CD14-positive monocyte (primary cell): ENCODE measurements around the gene GARIN1A. TPM values are rescaled to one million over a fixed set of nuclear protein-coding genes. Genes with fewer than 3 reads are reported as not detected.

Experiments used
- DNase-seq, 3 donors: peaks; one replicate each; pipeline ENCODE4 v3.0.0-alpha.2; 2011 to 2022
- H2AFZ ChIP-seq: 2 replicates; pipeline ENCODE4 v1.6.0; 2012; ENCODE audit warnings: mild to moderate bottlenecking, low read depth, low read length, inconsistent platforms; ENCODE audit not compliant: insufficient read depth, poor library complexity, severe bottlenecking
- H3K27ac ChIP-seq, 2 donors: 1 replicate in 1 of 2; 2 replicates in 1 of 2; pipeline ENCODE4 v1.5.1; 2012 to 2013; ENCODE audit warnings: low read length in 2 of 2, control low read depth in 1 of 2, inconsistent platforms in 1 of 2, low read depth in 1 of 2, mild to moderate bottlenecking in 1 of 2
- H3K27me3 ChIP-seq, 2 donors: one replicate each; pipeline versions ENCODE4 v1.6.0 to v1.6.1; 2011 to 2013; ENCODE audit warnings: low read length in 2 of 2; ENCODE audit not compliant: control insufficient read depth in 2 of 2, insufficient read depth in 2 of 2
- H3K36me3 ChIP-seq, 2 donors: replicated peaks in 1 of 2; 1 replicate in 1 of 2; 2 replicates in 1 of 2; pipeline versions ENCODE4 v1.5.1 to v1.6.1; 2012 to 2013; ENCODE audit warnings: low read length in 2 of 2, control low read depth in 1 of 2, inconsistent platforms in 1 of 2, mild to moderate bottlenecking in 1 of 2; ENCODE audit not compliant: insufficient read depth in 2 of 2, control insufficient read depth in 1 of 2
- H3K4me1 ChIP-seq, 2 donors: 1 replicate in 1 of 2; 2 replicates in 1 of 2; pipeline versions ENCODE4 v1.5.1 to v1.6.1; 2012 to 2013; ENCODE audit warnings: low read length in 2 of 2, control low read depth in 1 of 2, inconsistent platforms in 1 of 2, mild to moderate bottlenecking in 1 of 2, moderate library complexity in 1 of 2; ENCODE audit not compliant: insufficient read depth in 2 of 2, control insufficient read depth in 1 of 2
- H3K4me2 ChIP-seq: replicated peaks from 2 replicates; pipeline ENCODE3; 2012; ENCODE audit warnings: low read length, moderate library complexity, mild to moderate bottlenecking; ENCODE audit not compliant: poor library complexity, severe bottlenecking; ENCODE audit errors: extremely low read depth
- H3K4me3 ChIP-seq, 3 experiments: fragments of 200-600 bp in 1 of 3; sonication (generic) in 1 of 3; replicated peaks in 1 of 3; 1 replicate in 2 of 3; 2 replicates in 1 of 3; pipeline ENCODE4 v1.5.1; 2011 to 2013; ENCODE audit warnings: low read length in 3 of 3, mild to moderate bottlenecking in 3 of 3, control low read depth in 2 of 3, low read depth in 2 of 3, inconsistent platforms in 1 of 3, moderate library complexity in 1 of 3
- H3K79me2 ChIP-seq: 2 replicates; pipeline ENCODE4 v1.6.0; 2012; ENCODE audit warnings: mild to moderate bottlenecking, control low read depth, inconsistent platforms, low read length, moderate library complexity; ENCODE audit not compliant: insufficient read depth
- H3K9ac ChIP-seq: 2 replicates; pipeline ENCODE4 v1.6.0; 2017; ENCODE audit warnings: low read length, mild to moderate bottlenecking; ENCODE audit not compliant: insufficient read depth, poor library complexity, severe bottlenecking
- H3K9me3 ChIP-seq, 2 donors: replicated peaks in 1 of 2; 1 replicate in 1 of 2; 2 replicates in 1 of 2; pipeline versions ENCODE4 v1.5.1 to v1.6.1; 2012 to 2013; ENCODE audit warnings: low read length in 2 of 2, control low read depth in 1 of 2; ENCODE audit not compliant: control insufficient read depth in 1 of 2, insufficient read depth in 1 of 2
- H4K20me1 ChIP-seq: 2 replicates; pipeline ENCODE4 v1.6.0; 2012; ENCODE audit warnings: mild to moderate bottlenecking, low read length, control low read depth, moderate library complexity; ENCODE audit not compliant: insufficient read depth
- H3K27ac Mint-ChIP-seq, 7 donors: one replicate each; pipeline ENCODE4 v1.8.0; 2020; ENCODE audit warnings: mild to moderate bottlenecking in 7 of 7, mixed read lengths in 7 of 7, moderate library complexity in 6 of 7, inconsistent platforms in 2 of 7
- H3K27me3 Mint-ChIP-seq, 3 donors: one replicate each; pipeline ENCODE4 v1.8.0; 2021 to 2022; ENCODE audit warnings: low read depth in 3 of 3, mild to moderate bottlenecking in 3 of 3, mixed read lengths in 3 of 3, moderate library complexity in 3 of 3, inconsistent platforms in 1 of 3
- H3K36me3 Mint-ChIP-seq, 2 donors: one replicate each; pipeline ENCODE4 v1.8.0; 2020; ENCODE audit warnings: mixed read lengths in 2 of 2, inconsistent platforms in 1 of 2, mild to moderate bottlenecking in 1 of 2
- H3K4me1 Mint-ChIP-seq: one replicate; pipeline ENCODE4 v1.8.0; 2020; ENCODE audit warnings: mild to moderate bottlenecking, mixed read lengths
- H3K4me3 Mint-ChIP-seq, 2 donors: one replicate each; pipeline ENCODE4 v1.8.0; 2020; ENCODE audit warnings: mild to moderate bottlenecking in 2 of 2, mixed read lengths in 2 of 2, moderate library complexity in 1 of 2
- H3K9me3 Mint-ChIP-seq, 7 donors: one replicate each; pipeline ENCODE4 v1.8.0; 2020 to 2022; ENCODE audit warnings: mixed read lengths in 7 of 7, mild to moderate bottlenecking in 6 of 7, moderate library complexity in 6 of 7, inconsistent platforms in 2 of 7
- CTCF ChIP-seq: fragments of 200-600 bp; IDR thresholded peaks from one replicate; pipeline ENCODE4 v1.8.0; 2022; ENCODE audit warnings: antibody characterized with exemption, mild to moderate bottlenecking
- WGBS: methylation state at CpG from one replicate; pipeline ENCODE4 v1.1.5; 2013; ENCODE audit warnings: missing lambda C conversion rate; ENCODE audit not compliant: insufficient coverage; 5-methylcytosine and 5-hydroxymethylcytosine counted together
- intact Hi-C, 2 donors: fragments of 100-400 bp; cut with micrococcal nuclease; formaldehyde crosslinking; loops; one replicate each; pipeline versions ENCODE4 v1.15.0 to v1.15.1; 2023
- polyA plus RNA-seq, 3 donors: library from polyadenylated mRNA; depleted of rRNA in 1 of 3; unstranded in 2 of 3; stranded (reverse) in 1 of 3; fragments of 300-500 nt in 2 of 3; fragments of >200 nt in 1 of 3; fragmentation: Illumina TruSeq in 2 of 3; gene quantifications; 1 replicate in 2 of 3; 2 replicates in 1 of 3; pipeline ENCODE4 v1.2.3, GENCODE V29; 2012 to 2021

GARIN1A gene
- polyA plus RNA-seq, 3 donors, result 0.02 to 1.8 TPM; not detected in 1

DNA sequence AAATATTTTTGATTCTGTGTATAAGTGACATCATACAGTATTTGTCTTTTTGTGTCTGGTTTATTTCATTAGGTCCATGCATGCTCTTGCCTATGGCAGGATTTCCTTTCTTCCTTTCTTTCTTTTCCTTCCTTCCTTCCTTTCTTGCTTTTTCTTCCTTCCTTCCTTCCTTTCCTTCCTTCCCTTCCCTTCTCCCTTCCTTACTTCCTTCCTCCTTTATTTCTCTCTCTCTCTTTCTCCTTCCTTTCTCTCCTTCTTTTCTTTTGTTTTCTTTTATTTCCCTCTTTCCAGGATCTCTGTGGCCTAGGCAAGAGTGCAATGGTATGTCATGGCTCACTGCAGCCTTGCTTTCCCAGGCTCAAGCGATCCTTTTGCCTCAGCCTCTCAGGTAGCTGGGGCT lies 35.7 kb downstream of the GARIN1A start:
- Histone ChIP-seq H3K4me1 (peaks cover 11 to 25% of the 10 kb centered on the region in 2 donors), H3K79me2 (no peaks in the 10 kb centered on the region), H3K4me3 (no peak overlapping the region), H3K9me3 (peaks cover 0 to under 1% of the 10 kb centered on the region in 2 donors), H3K4me2 (no peak overlapping the region), H3K27ac (no peak overlapping the region), H3K36me3 (no peaks in the 10 kb centered on the region), H3K9ac (no peak overlapping the region), H2AFZ (no peak overlapping the region), H4K20me1 (no peaks in the 10 kb centered on the region), H3K27me3 (no peaks in the 10 kb centered on the region)
- intact Hi-C loops, result no loop called here
- Mint-ChIP-seq H3K27ac (no peak overlapping the region), H3K27me3 (peaks cover 1 to 4% (median 2%) of the 10 kb centered on the region in 3 donors), H3K9me3 (peaks cover 0 to 3% (median 2%) of the 10 kb centered on the region in 7 donors), H3K36me3 (no peaks in the 10 kb centered on the region), H3K4me3 (no peak overlapping the region), H3K4me1 (peaks cover 18% of the 10 kb centered on the region)
- no peak for DNase-seq
- WGBS, result no CpG with 5 or more reads among the region's 1 CpG
- no peak for TF ChIP-seq CTCF

DNA sequence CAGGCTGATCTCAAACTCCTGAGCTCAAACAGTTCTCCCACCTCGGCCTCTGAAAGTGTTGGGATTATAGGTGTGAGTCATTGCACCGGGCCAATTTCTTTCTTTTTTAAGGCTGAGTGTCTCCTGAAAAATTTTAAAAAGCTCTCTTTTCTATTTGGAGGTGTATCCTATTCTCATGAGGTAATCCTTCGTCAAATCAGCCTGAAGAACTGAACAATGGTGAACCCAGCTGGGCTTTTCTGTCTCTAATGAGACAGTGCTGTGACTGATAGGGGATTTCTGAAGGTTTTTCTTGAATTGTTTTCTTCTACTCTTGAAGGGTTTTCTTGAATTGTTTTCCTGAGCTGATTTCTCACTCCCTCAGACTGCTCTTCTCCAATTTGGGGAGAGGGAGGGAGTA lies 36.1 kb downstream of the GARIN1A start:
- Mint-ChIP-seq H3K4me3 (no peak overlapping the region), H3K4me1 (peaks cover 18% of the 10 kb centered on the region), H3K36me3 (no peaks in the 10 kb centered on the region), H3K27me3 (peaks cover 1 to 4% (median 2%) of the 10 kb centered on the region in 3 donors), H3K9me3 (peaks cover 0 to 4% (median 2%) of the 10 kb centered on the region in 7 donors), H3K27ac (no peak overlapping the region)
- no peak overlapping the region for H3K4me2 ChIP-seq
- no peak for DNase-seq
- H3K9me3 ChIP-seq, result peaks cover 0 to 4% of the 10 kb centered on the region in 2 donors
- TF ChIP-seq CTCF, result no peak
- peaks cover 11 to 25% of the 10 kb centered on the region in 2 donors for H3K4me1 ChIP-seq
- H3K4me3 ChIP-seq, result no peak overlapping the region
- intact Hi-C loops, result no loop called here
- H3K36me3 ChIP-seq, result no peaks in the 10 kb centered on the region
- H3K27me3 ChIP-seq, result no peaks in the 10 kb centered on the region
- H4K20me1 ChIP-seq, result no peaks in the 10 kb centered on the region
- no peaks in the 10 kb centered on the region for H3K79me2 ChIP-seq
- H3K27ac ChIP-seq, result no peak overlapping the region
- no peak overlapping the region for H2AFZ ChIP-seq
- no peak overlapping the region for H3K9ac ChIP-seq
- no CpG with 5 or more reads among the region's 3 CpGs for WGBS
